ENCODE results near the gene EEF1AKMT3. TPM values are rescaled to one million over a fixed set of nuclear protein-coding genes. Genes with fewer than 3 reads are reported as not detected.
A peak's percentile ranks its signal among the peaks of the same experiment; 100 is the strongest.

Gene EEF1AKMT3
- total RNA-seq = 1 to 10 TPM; 8.4 to 8.7 TPM
- polyA plus RNA-seq (ENCODE audit: insufficient read depth, low read depth, low replicate concordance) = 5.5 TPM
- long read RNA-seq, donor 1, partial matches to known transcripts = 0 of 4 reads
- long read RNA-seq, donor 1, other reads (novel, unspliced or antisense) = 0 of 4 reads
- long read RNA-seq, donor 2, partial matches to known transcripts = 0 of 4 reads
- long read RNA-seq, donor 2, other reads (novel, unspliced or antisense) = 0 of 4 reads

- H3K4me3 ChIP-seq = peak within 1 kb of the TSS; percentile 80 to 85
- H3K27me3 ChIP-seq = no peaks in the 10 kb centered on the region
- peak within 1 kb of the TSS; percentile 69 to 85 for H3K27ac ChIP-seq
- H3K4me1 ChIP-seq = peaks cover 4% of the 10 kb centered on the region
- TF ChIP-seq POLR2A (IDR thresholded peaks at IDR 0.05) (no peak), CTCF (IDR thresholded peaks at IDR 0.05) (peak in 1 of 3 experiments; percentile 12)
- no peaks in the 10 kb centered on the region for H3K36me3 ChIP-seq (ENCODE audit: low read depth, missing control alignments)
- WGBS, 2 donors = 1 to 3% methylated on average over 19 to 67 of the region's 67 CpGs
- intact Hi-C loops (cut with DNase I; ENCODE audit: low total_unique reads) = no loop called here
- DNase-seq = peak; percentile 77
- no peaks in the 10 kb centered on the region for H3K9me3 ChIP-seq
These were observed at the start of gene EEF1AKMT3 for GRCh38 chr12:57772429-57773322. Gene EEF1AKMT3 (plus strand): TSS chr12:57772614. CDS start chr12:57772725, 111 bp downstream.

DNA sequence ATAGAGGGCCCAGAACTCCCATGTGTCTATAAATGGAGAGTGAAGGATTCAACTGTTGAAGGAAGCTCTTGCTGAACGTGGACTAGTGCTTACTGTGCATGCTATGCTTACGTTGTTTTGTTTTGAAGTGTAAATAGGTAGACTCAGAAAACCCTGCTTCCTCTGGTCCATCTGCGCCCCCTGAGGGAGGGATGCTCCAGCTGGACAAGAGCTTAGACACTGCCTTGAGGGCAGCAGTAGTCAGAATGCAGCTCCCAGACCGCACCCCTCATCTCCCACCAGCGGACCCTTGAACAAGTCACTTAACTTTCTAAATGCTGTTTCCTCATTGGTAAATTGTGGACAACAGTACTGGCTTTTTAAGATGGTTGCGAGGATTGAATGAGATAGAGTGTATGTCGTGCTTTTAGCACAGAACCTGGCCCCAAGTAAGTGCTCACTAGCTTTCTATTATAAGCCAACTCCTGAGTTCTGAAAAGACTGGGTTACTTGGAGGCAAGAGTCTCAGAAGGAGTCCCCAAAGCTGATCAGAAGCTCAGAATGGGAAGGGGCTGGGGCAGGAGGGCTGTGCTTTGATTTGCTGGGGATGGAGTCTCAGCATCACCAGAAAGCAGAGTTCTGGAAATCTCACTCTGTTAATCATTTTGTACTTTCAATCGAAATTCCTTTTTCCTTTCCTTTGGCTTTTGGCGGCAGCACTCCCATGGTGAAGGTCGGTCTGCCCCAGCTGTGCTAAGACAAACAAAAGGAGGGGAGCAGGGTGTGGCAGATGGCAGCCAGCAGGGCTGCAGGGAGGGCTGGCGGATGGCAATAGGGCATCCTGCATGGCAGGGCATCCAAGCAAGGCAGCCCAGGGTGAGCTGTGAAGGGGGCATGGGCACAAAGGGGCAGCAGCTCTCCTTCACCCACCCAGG is 49.4 kb upstream of the EEF1AKMT3 start:
- TF ChIP-seq POLR2A (IDR thresholded peaks at IDR 0.05) = no peak
- TF ChIP-seq CTCF (IDR thresholded peaks at IDR 0.05) = no peak
- WGBS, 2 donors = 65 to 70% methylated on average over 11 of the region's 11 CpGs
- H3K27ac ChIP-seq = no peak overlapping the region
- no peaks in the 10 kb centered on the region for H3K36me3 ChIP-seq (ENCODE audit: low read depth, missing control alignments)
- intact Hi-C loops (cut with DNase I; ENCODE audit: low total_unique reads) = no loop called here
- DNase-seq = no peak
- no peak overlapping the region for H3K4me3 ChIP-seq
- peaks cover 9% of the 10 kb centered on the region for H3K4me1 ChIP-seq
- H3K9me3 ChIP-seq = no peaks in the 10 kb centered on the region
- H3K27me3 ChIP-seq = no peaks in the 10 kb centered on the region

DNA sequence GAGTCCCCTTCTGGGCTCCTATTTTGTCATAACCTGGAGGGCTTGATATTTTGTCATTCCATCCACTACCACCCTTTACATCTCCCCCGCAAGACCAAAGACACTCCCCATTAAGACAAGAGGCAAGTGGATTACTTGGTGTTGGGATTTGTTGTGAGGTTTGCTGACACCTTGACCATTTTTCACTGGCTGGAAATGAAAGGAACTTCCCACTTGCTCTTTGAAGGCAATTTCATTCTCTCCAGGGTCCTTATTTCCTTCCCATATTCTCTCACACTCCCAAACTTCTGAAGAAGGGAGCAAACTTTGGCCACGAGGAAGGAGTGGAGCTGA is 48.8 kb upstream of the EEF1AKMT3 start:
- DNase-seq = no peak
- 70 to 71% methylated on average over 2 of the region's 2 CpGs for WGBS, 2 donors

More for the DNA sequence above, 48.8 kb upstream of the EEF1AKMT3 start:
- intact Hi-C loops (cut with DNase I; ENCODE audit: low total_unique reads) = no loop called here
- no peaks in the 10 kb centered on the region for H3K9me3 ChIP-seq
- TF ChIP-seq CTCF (IDR thresholded peaks at IDR 0.05) = no peak
- TF ChIP-seq POLR2A (IDR thresholded peaks at IDR 0.05) = no peak
- H3K4me3 ChIP-seq = no peak overlapping the region
- H3K27me3 ChIP-seq = no peaks in the 10 kb centered on the region
- H3K4me1 ChIP-seq = peaks cover 9% of the 10 kb centered on the region
- no peaks in the 10 kb centered on the region for H3K36me3 ChIP-seq (ENCODE audit: low read depth, missing control alignments)
- no peak overlapping the region for H3K27ac ChIP-seq

All from testis (tissue), 5 donors.